SK-N-SH (cell line): ENCODE results near the gene GLB1L3. TPM values are rescaled to one million over a fixed set of nuclear protein-coding genes. Genes with fewer than 3 reads are reported as not detected.

ENCODE experiments used
- CTCF ChIA-PET: fragments of 300-600, 350-600 bp; formaldehyde crosslinking; extraction: SDS; loops from one replicate; lab custom pipeline; 2021; lab: Yijun Ruan, JAX
- POLR2A ChIA-PET: fragments of 350-600 bp; sonication (Branson Sonifier 250); formaldehyde crosslinking; extraction: SDS; loops from one replicate; lab custom pipeline; 2020; ENCODE audit warnings: antibody characterized with exemption, inconsistent platforms; lab: Yijun Ruan, JAX
- DNase-seq: peaks from one replicate; pipeline ENCODE4 v3.0.0; 2012
- H2AFZ ChIP-seq: fragments of 200-600 bp; sonication (generic); 2 replicates; pipeline ENCODE4 v1.8.1; 2016; ENCODE audit warnings: antibody characterized with exemption, mild to moderate bottlenecking, low read depth
- H3F3A ChIP-seq: fragments of 200-600 bp; sonication (generic); replicated peaks from 2 replicates; pipeline ENCODE3; 2016; ENCODE audit warnings: antibody characterized with exemption, mild to moderate bottlenecking; ENCODE audit not compliant: insufficient read depth
- H3K27ac ChIP-seq, 2 experiments: fragments of 200-500 bp in 1 of 2; fragments of 200-600 bp in 1 of 2; sonication (Bioruptor generic) in 1 of 2; sonication (generic), shearing (Covaris generic) in 1 of 2; 2 replicates each; pipeline versions ENCODE4 v1.5.1 to v1.6.1; 2014 to 2016; ENCODE audit warnings: low read depth in 2 of 2, inconsistent platforms in 1 of 2, low read length in 1 of 2, mild to moderate bottlenecking in 1 of 2, mixed read lengths in 1 of 2
- H3K27me3 ChIP-seq: fragments of 200-600 bp; sonication (generic), shearing (Covaris generic); 2 replicates; pipeline ENCODE4 v1.6.1; 2016; ENCODE audit warnings: mixed run types; ENCODE audit not compliant: insufficient read depth
- H3K36me3 ChIP-seq, 2 experiments: fragments of 200-500 bp in 1 of 2; fragments of 200-600 bp in 1 of 2; sonication (Bioruptor generic) in 1 of 2; sonication (generic) in 1 of 2; replicated peaks in 1 of 2; 2 replicates each; pipeline versions ENCODE3 to v1.5.1; 2014 to 2016; ENCODE audit warnings: low read length in 1 of 2, mild to moderate bottlenecking in 1 of 2; ENCODE audit not compliant: insufficient read depth in 2 of 2, control insufficient read depth in 1 of 2
- H3K4me1 ChIP-seq, 2 experiments: fragments of 200-500 bp in 1 of 2; fragments of 200-600 bp in 1 of 2; sonication (Bioruptor generic) in 1 of 2; sonication (generic), shearing (Covaris generic) in 1 of 2; 2 replicates each; pipeline versions ENCODE4 v1.5.1 to v1.6.1; 2014 to 2016; ENCODE audit warnings: low read depth in 1 of 2, low read length in 1 of 2, mixed run types in 1 of 2; ENCODE audit not compliant: insufficient read depth in 2 of 2, control insufficient read depth in 1 of 2
- H3K4me2 ChIP-seq: fragments of 200-600 bp; sonication (generic), shearing (Covaris generic); 2 replicates; pipeline ENCODE4 v1.6.1; 2017; ENCODE audit warnings: mixed run types
- H3K4me3 ChIP-seq, 2 experiments: fragments of 200-500 bp in 1 of 2; fragments of 200-600 bp in 1 of 2; sonication (Bioruptor generic) in 1 of 2; sonication (generic), shearing (Covaris generic) in 1 of 2; 2 replicates each; pipeline versions ENCODE4 v1.5.1 to v1.8.1; 2014 to 2016; ENCODE audit warnings: low read depth in 2 of 2, inconsistent platforms in 1 of 2, low read length in 1 of 2, mild to moderate bottlenecking in 1 of 2, mixed read lengths in 1 of 2, moderate library complexity in 1 of 2
- H3K79me2 ChIP-seq: fragments of 200-600 bp; sonication (generic); 2 replicates; pipeline ENCODE4 v1.8.1; 2017; ENCODE audit warnings: mild to moderate bottlenecking; ENCODE audit not compliant: insufficient read depth
- H3K9ac ChIP-seq: fragments of 200-600 bp; sonication (generic); 2 replicates; pipeline ENCODE4 v1.6.1; 2017; ENCODE audit warnings: mixed run types
- H3K9me2 ChIP-seq: fragments of 200-600 bp; sonication (generic); 2 replicates; pipeline ENCODE4 v1.6.1; 2017; ENCODE audit warnings: mixed run types
- H3K9me3 ChIP-seq: fragments of 200-600 bp; sonication (generic); 2 replicates; pipeline ENCODE4 v1.6.1; 2017; ENCODE audit warnings: mixed run types, mild to moderate bottlenecking, moderate library complexity
- H4K20me1 ChIP-seq: fragments of 200-600 bp; sonication (generic); 2 replicates; pipeline ENCODE4 v1.6.1; 2017; ENCODE audit warnings: mild to moderate bottlenecking, mixed run types; ENCODE audit not compliant: insufficient read depth
- CTCF ChIP-seq: fragments of 200-600 bp; sonication (generic); IDR thresholded peaks from 2 replicates; pipeline ENCODE4 v1.6.1; 2017; ENCODE audit warnings: antibody characterized with exemption, mild to moderate bottlenecking, moderate library complexity
- EZH2phosphoT487 ChIP-seq: fragments of 200-600 bp; sonication (generic); IDR thresholded peaks from 2 replicates; pipeline ENCODE4 v1.6.1; 2017; ENCODE audit warnings: low read depth, mixed run types, mild to moderate bottlenecking, antibody characterized with exemption, moderate library complexity, borderline replicate concordance
- FOSL2 ChIP-seq: IDR thresholded peaks from 2 replicates; pipeline ENCODE4 v1.4.0; 2012; ENCODE audit warnings: low read depth, mild to moderate bottlenecking, moderate library complexity, borderline replicate concordance
- FOXJ3 ChIP-seq: sonication (generic); formaldehyde crosslinking; IDR thresholded peaks from 2 replicates; pipeline ENCODE4 v1.5.1; 2020; ENCODE audit warnings: mild to moderate bottlenecking, missing genetic modification reagents
- GABPA ChIP-seq: IDR thresholded peaks from 2 replicates; pipeline ENCODE4 v1.4.0; 2012; ENCODE audit warnings: low read depth, mild to moderate bottlenecking
- GATA2 ChIP-seq: sonication (generic); formaldehyde crosslinking; IDR thresholded peaks from 2 replicates; pipeline ENCODE4 v1.5.0; 2020; ENCODE audit warnings: mild to moderate bottlenecking, missing genetic modification reagents
- IRF3 ChIP-seq: fragments of 150-350 bp; IDR thresholded peaks from 2 replicates; pipeline ENCODE4 v1.6.1; 2016; ENCODE audit warnings: mild to moderate bottlenecking, low read depth, low read length
- JUND ChIP-seq: IDR thresholded peaks from 2 replicates; pipeline ENCODE4 v1.4.0; 2012
- MEF2A ChIP-seq: IDR thresholded peaks from 2 replicates; pipeline ENCODE4 v1.4.0; 2012; ENCODE audit warnings: low read depth, borderline replicate concordance
- NFIC ChIP-seq: IDR thresholded peaks from 2 replicates; pipeline ENCODE4 v1.4.0; 2012; ENCODE audit warnings: borderline replicate concordance
- PBX3 ChIP-seq: IDR thresholded peaks from 2 replicates; pipeline ENCODE4; 2012
- POLR2AphosphoS5 ChIP-seq: IDR thresholded peaks from 2 replicates; pipeline ENCODE4 v1.6.1; 2012; ENCODE audit warnings: low read depth, low read length
- RAD21 ChIP-seq: IDR thresholded peaks from 2 replicates; pipeline ENCODE4 v1.6.1; 2012; ENCODE audit warnings: mild to moderate bottlenecking, low read length
- RFX5 ChIP-seq: IDR thresholded peaks from 2 replicates; pipeline ENCODE4 v1.6.1; 2012; ENCODE audit warnings: mild to moderate bottlenecking, improper control_type of control experiment, low read length
- RXRA ChIP-seq: IDR thresholded peaks from 2 replicates; pipeline ENCODE4 v1.4.0; 2012; ENCODE audit warnings: low read depth, mild to moderate bottlenecking, borderline replicate concordance
- SMC3 ChIP-seq: IDR thresholded peaks from 2 replicates; pipeline ENCODE4 v1.6.1; 2012; ENCODE audit warnings: low read depth, low read length, improper control_type of control experiment
- TCF12 ChIP-seq: IDR thresholded peaks from 2 replicates; pipeline ENCODE4 v1.4.0; 2012
- TEAD4 ChIP-seq: IDR thresholded peaks from 2 replicates; pipeline ENCODE4 v1.4.0; 2012; ENCODE audit warnings: mild to moderate bottlenecking, borderline replicate concordance; ENCODE audit not compliant: insufficient read depth
- USF1 ChIP-seq: IDR thresholded peaks from 2 replicates; pipeline ENCODE4 v1.4.0; 2012; ENCODE audit warnings: low read depth, borderline replicate concordance
- USF2 ChIP-seq: fragments of 150-350 bp; IDR thresholded peaks from 2 replicates; pipeline ENCODE4 v1.6.1; 2017; ENCODE audit warnings: antibody characterized with exemption, low read length, low read depth, borderline replicate concordance
- YY1 ChIP-seq: IDR thresholded peaks from 2 replicates; pipeline ENCODE4 v1.4.0; 2012; ENCODE audit warnings: low read depth, mild to moderate bottlenecking
- WGBS: methylation state at CpG from one replicate; pipeline ENCODE4 v1.1.6; 2017; ENCODE audit warnings: low lambda C conversion rate; 5-methylcytosine and 5-hydroxymethylcytosine counted together
- polyA plus RNA-seq, 3 experiments: library from polyadenylated mRNA; depleted of rRNA; stranded (reverse); fragments of >200 nt; gene quantifications; 2 replicates each; pipeline ENCODE4 v1.2.3, GENCODE V29; 2012

GLB1L3 gene
- polyA plus RNA-seq, 1 of the 3 experiments (the other 2 are of a cell fraction): not detected

GRCh38 chr11:134355656-134356055 lies 79.5 kb downstream of the GLB1L3 start:
- no peaks in the 10 kb centered on the region; a peak in 1 of 4 replicates for H3K4me1 ChIP-seq
- H3K27ac ChIP-seq: no peak overlapping the region
- ChIA-PET CTCF (interaction anchor here (1.2 to 1.8 kb wide), 3 partner anchors 15 to 224 kb away, joined by 4 to 5 read pairs (median 4); no protein-coding TSS in a partner anchor), POLR2A (no interaction called here)
- no peaks in the 10 kb centered on the region for H4K20me1 ChIP-seq
- 70% methylated on average over 5 of the region's 5 CpGs for WGBS
- no peaks in the 10 kb centered on the region for H3K79me2 ChIP-seq
- no peaks in the 10 kb centered on the region for H3K36me3 ChIP-seq
- H2AFZ ChIP-seq: no peak overlapping the region
- H3K9me2 ChIP-seq: no peaks in the 10 kb centered on the region
- no peak for DNase-seq
- H3K27me3 ChIP-seq: no peaks in the 10 kb centered on the region
- no peak overlapping the region for H3K4me3 ChIP-seq
- no peak for TF ChIP-seq CTCF
- TF ChIP-seq JUND: no peak
- TF ChIP-seq GABPA: no peak
- TF ChIP-seq PBX3: no peak
- no peak for TF ChIP-seq RAD21
- no peak for TF ChIP-seq FOSL2
- no peak for TF ChIP-seq GATA2 (CRISPR knock-in tag)
- TF ChIP-seq TEAD4: no peak
- no peak for TF ChIP-seq POLR2AphosphoS5
- TF ChIP-seq MEF2A: no peak
- no peaks in the 10 kb centered on the region for H3F3A ChIP-seq
- no peak overlapping the region for H3K9ac ChIP-seq
- H3K4me2 ChIP-seq: no peak overlapping the region
- no peaks in the 10 kb centered on the region for H3K9me3 ChIP-seq

- CTCF ChIA-PET: interaction anchor here (0.6 to 0.8 kb wide), 2 partner anchors 512 to 1416 kb away, joined by 3 read pairs; no protein-coding TSS in a partner anchor
- WGBS: 71% methylated on average over 14 of the region's 21 CpGs
- H3K27me3 ChIP-seq: no peaks in the 10 kb centered on the region
- TF ChIP-seq RFX5 (no peak), TCF12 (no peak), FOXJ3 (CRISPR knock-in tag) (no peak), RXRA (no peak), NFIC (no peak), USF1 (no peak), USF2 (no peak), YY1 (no peak), EZH2phosphoT487 (no peak), FOSL2 (no peak), JUND (no peak), GABPA (no peak), SMC3 (no peak), IRF3 (no peak), TEAD4 (no peak)
Observed at GRCh38 chr11:134356656-134357544, 80.7 kb downstream of the GLB1L3 start.

More at GRCh38 chr11:134356656-134357544, 80.7 kb downstream of the GLB1L3 start:
- POLR2A ChIA-PET: no interaction called here
- Histone ChIP-seq H3K36me3 (no peaks in the 10 kb centered on the region), H3K9me3 (no peaks in the 10 kb centered on the region), H3K9ac (no peak overlapping the region), H4K20me1 (no peaks in the 10 kb centered on the region), H2AFZ (no peak overlapping the region), H3K4me2 (no peak overlapping the region), H3F3A (no peaks in the 10 kb centered on the region), H3K9me2 (no peaks in the 10 kb centered on the region), H3K4me3 (no peak overlapping the region), H3K4me1 (no peaks in the 10 kb centered on the region; a peak in 1 of 4 replicates), H3K27ac (no peak overlapping the region), H3K79me2 (no peaks in the 10 kb centered on the region)
- DNase-seq: no peak
